ENCODE results near the gene PGC.

Gene PGC

GRCh38 chr6:41724586-41725501, 22.4 kb downstream of the PGC start:
- peaks cover 34% of the 10 kb centered on the region for H3K4me1 ChIP-seq (ENCODE audit: control insufficient read depth, insufficient read depth, low read length)

GRCh38 chr6:41724228-41724580, 23.0 kb downstream of the PGC start:
- Histone ChIP-seq H3K9ac (ENCODE audit: low read length) (no peak overlapping the region), H3K27me3 (ENCODE audit: control insufficient read depth, insufficient read depth, low read length) (no peaks in the 10 kb centered on the region), H3K36me3 (ENCODE audit: control insufficient read depth, insufficient read depth, low read length) (no peaks in the 10 kb centered on the region), H3K27ac (ENCODE audit: low read depth, low read length) (no peak overlapping the region), H3K4me1 (ENCODE audit: control insufficient read depth, insufficient read depth, low read length) (peaks cover 27% of the 10 kb centered on the region), H3K9me3 (ENCODE audit: control insufficient read depth, insufficient read depth, low read depth, low read length) (no peaks in the 10 kb centered on the region), H3K4me3 (ENCODE audit: low read depth, low read length) (no peak overlapping the region)

More at GRCh38 chr6:41724586-41725501, 22.4 kb downstream of the PGC start:
- H3K4me3 ChIP-seq (ENCODE audit: low read depth, low read length) = no peak overlapping the region
- no peaks in the 10 kb centered on the region for H3K36me3 ChIP-seq (ENCODE audit: control insufficient read depth, insufficient read depth, low read length)
- H3K27me3 ChIP-seq (ENCODE audit: control insufficient read depth, insufficient read depth, low read length) = no peaks in the 10 kb centered on the region
- no peaks in the 10 kb centered on the region for H3K9me3 ChIP-seq (ENCODE audit: control insufficient read depth, insufficient read depth, low read depth, low read length)
- H3K9ac ChIP-seq (ENCODE audit: low read length) = no peak overlapping the region
- no peak overlapping the region for H3K27ac ChIP-seq (ENCODE audit: low read depth, low read length)

- Histone ChIP-seq H3K27me3 (ENCODE audit: control insufficient read depth, insufficient read depth, low read length) (no peaks in the 10 kb centered on the region), H3K36me3 (ENCODE audit: control insufficient read depth, insufficient read depth, low read length) (no peaks in the 10 kb centered on the region), H3K9me3 (ENCODE audit: control insufficient read depth, insufficient read depth, low read depth, low read length) (no peaks in the 10 kb centered on the region), H3K9ac (ENCODE audit: low read length) (no peak overlapping the region), H3K27ac (ENCODE audit: low read depth, low read length) (no peak overlapping the region), H3K4me1 (ENCODE audit: control insufficient read depth, insufficient read depth, low read length) (peaks cover 22% of the 10 kb centered on the region), H3K4me3 (ENCODE audit: low read depth, low read length) (no peak overlapping the region)
Measured at GRCh38 chr6:41723530-41724227, 23.5 kb downstream of the PGC start.

- no peak overlapping the region for H3K4me3 ChIP-seq (ENCODE audit: low read depth, low read length)
- no peaks in the 10 kb centered on the region for H3K27me3 ChIP-seq (ENCODE audit: control insufficient read depth, insufficient read depth, low read length)
- no peaks in the 10 kb centered on the region for H3K36me3 ChIP-seq (ENCODE audit: control insufficient read depth, insufficient read depth, low read length)
- H3K9me3 ChIP-seq (ENCODE audit: control insufficient read depth, insufficient read depth, low read depth, low read length) = no peaks in the 10 kb centered on the region
- peaks cover 21% of the 10 kb centered on the region for H3K4me1 ChIP-seq (ENCODE audit: control insufficient read depth, insufficient read depth, low read length)
- no peak overlapping the region for H3K27ac ChIP-seq (ENCODE audit: low read depth, low read length)
- no peak overlapping the region for H3K9ac ChIP-seq (ENCODE audit: low read length)
Measured at GRCh38 chr6:41722969-41723529, 24.1 kb downstream of the PGC start.

- Histone ChIP-seq H3K9ac (ENCODE audit: low read length) (no peak overlapping the region), H3K9me3 (ENCODE audit: control insufficient read depth, insufficient read depth, low read depth, low read length) (no peaks in the 10 kb centered on the region), H3K4me1 (ENCODE audit: control insufficient read depth, insufficient read depth, low read length) (peaks cover 28% of the 10 kb centered on the region), H3K4me3 (ENCODE audit: low read depth, low read length) (no peak overlapping the region), H3K27me3 (ENCODE audit: control insufficient read depth, insufficient read depth, low read length) (no peaks in the 10 kb centered on the region), H3K27ac (ENCODE audit: low read depth, low read length) (no peak overlapping the region), H3K36me3 (ENCODE audit: control insufficient read depth, insufficient read depth, low read length) (no peaks in the 10 kb centered on the region)
Measured at GRCh38 chr6:41721414-41721813, 25.8 kb downstream of the PGC start.

- H3K9ac ChIP-seq (ENCODE audit: low read length) = no peak overlapping the region
- no peaks in the 10 kb centered on the region for H3K27me3 ChIP-seq (ENCODE audit: control insufficient read depth, insufficient read depth, low read length)
- no peak overlapping the region for H3K27ac ChIP-seq (ENCODE audit: low read depth, low read length)
- H3K36me3 ChIP-seq (ENCODE audit: control insufficient read depth, insufficient read depth, low read length) = no peaks in the 10 kb centered on the region
- peaks cover 28% of the 10 kb centered on the region for H3K4me1 ChIP-seq (ENCODE audit: control insufficient read depth, insufficient read depth, low read length)
- H3K4me3 ChIP-seq (ENCODE audit: low read depth, low read length) = no peak overlapping the region
- no peaks in the 10 kb centered on the region for H3K9me3 ChIP-seq (ENCODE audit: control insufficient read depth, insufficient read depth, low read depth, low read length)
Measured at GRCh38 chr6:41720783-41721182, 26.4 kb downstream of the PGC start.

GRCh38 chr6:41720262-41720620, 27.0 kb downstream of the PGC start:
- H3K4me1 ChIP-seq (ENCODE audit: control insufficient read depth, insufficient read depth, low read length) = peaks cover 28% of the 10 kb centered on the region
- no peaks in the 10 kb centered on the region for H3K27me3 ChIP-seq (ENCODE audit: control insufficient read depth, insufficient read depth, low read length)
- no peaks in the 10 kb centered on the region for H3K9me3 ChIP-seq (ENCODE audit: control insufficient read depth, insufficient read depth, low read depth, low read length)
- no peak overlapping the region for H3K27ac ChIP-seq (ENCODE audit: low read depth, low read length)
- H3K9ac ChIP-seq (ENCODE audit: low read length) = no peak overlapping the region
- no peak overlapping the region for H3K4me3 ChIP-seq (ENCODE audit: low read depth, low read length)
- no peaks in the 10 kb centered on the region for H3K36me3 ChIP-seq (ENCODE audit: control insufficient read depth, insufficient read depth, low read length)

GRCh38 chr6:41719436-41720261, 27.5 kb downstream of the PGC start:
- Histone ChIP-seq H3K27ac (ENCODE audit: low read depth, low read length) (no peak overlapping the region), H3K4me1 (ENCODE audit: control insufficient read depth, insufficient read depth, low read length) (peaks cover 25% of the 10 kb centered on the region), H3K4me3 (ENCODE audit: low read depth, low read length) (no peak overlapping the region), H3K27me3 (ENCODE audit: control insufficient read depth, insufficient read depth, low read length) (no peaks in the 10 kb centered on the region), H3K9ac (ENCODE audit: low read length) (no peak overlapping the region), H3K9me3 (ENCODE audit: control insufficient read depth, insufficient read depth, low read depth, low read length) (no peaks in the 10 kb centered on the region), H3K36me3 (ENCODE audit: control insufficient read depth, insufficient read depth, low read length) (no peaks in the 10 kb centered on the region)

GRCh38 chr6:41718828-41719227, 28.4 kb downstream of the PGC start:
- Histone ChIP-seq H3K4me3 (ENCODE audit: low read depth, low read length) (no peak overlapping the region), H3K27ac (ENCODE audit: low read depth, low read length) (no peak overlapping the region), H3K9me3 (ENCODE audit: control insufficient read depth, insufficient read depth, low read depth, low read length) (no peaks in the 10 kb centered on the region), H3K36me3 (ENCODE audit: control insufficient read depth, insufficient read depth, low read length) (no peaks in the 10 kb centered on the region), H3K27me3 (ENCODE audit: control insufficient read depth, insufficient read depth, low read length) (no peaks in the 10 kb centered on the region), H3K9ac (ENCODE audit: low read length) (no peak overlapping the region), H3K4me1 (ENCODE audit: control insufficient read depth, insufficient read depth, low read length) (peaks cover 18% of the 10 kb centered on the region)

GRCh38 chr6:41717392-41717736, 29.8 kb downstream of the PGC start:
- H3K27me3 ChIP-seq (ENCODE audit: control insufficient read depth, insufficient read depth, low read length) = no peaks in the 10 kb centered on the region
- H3K36me3 ChIP-seq (ENCODE audit: control insufficient read depth, insufficient read depth, low read length) = no peaks in the 10 kb centered on the region
- H3K4me1 ChIP-seq (ENCODE audit: control insufficient read depth, insufficient read depth, low read length) = peaks cover 13% of the 10 kb centered on the region; the same call in 1 of the 2 replicates
- H3K27ac ChIP-seq (ENCODE audit: low read depth, low read length) = no peak overlapping the region
- H3K9me3 ChIP-seq (ENCODE audit: control insufficient read depth, insufficient read depth, low read depth, low read length) = no peaks in the 10 kb centered on the region
- H3K9ac ChIP-seq (ENCODE audit: low read length) = no peak overlapping the region
- H3K4me3 ChIP-seq (ENCODE audit: low read depth, low read length) = no peak overlapping the region
